LNCAP (cell line): Measurements from ENCODE around the gene DDN.

Experiments
- CTCF ChIP-seq: fragments of 450-650 bp; IDR thresholded peaks from 2 replicates; pipeline ENCODE4 v1.5.1; 2017; ENCODE audit warnings: mild to moderate bottlenecking

The DDN gene

GRCh38 chr12:48961331-48961730, 37.8 kb downstream of the DDN start:
- no peak for TF ChIP-seq CTCF

GRCh38 chr12:48960834-48961233, 38.3 kb downstream of the DDN start:
- TF ChIP-seq CTCF = no peak

GRCh38 chr12:48958049-48958388, 41.2 kb downstream of the DDN start:
- TF ChIP-seq CTCF = no peak

GRCh38 chr12:48957141-48958048, 41.8 kb downstream of the DDN start, which contains the start of gene ARF3:
Gene ARF3, minus strand, starts transcription at chr12:48957487. Its CDS starts 16,392 bp downstream, at chr12:48941095.
- TF ChIP-seq CTCF = no peak

- no peak for TF ChIP-seq CTCF
These were observed 42.7 kb downstream of the DDN start for GRCh38 chr12:48956279-48957140.

GRCh38 chr12:48954841-48955501, 44.2 kb downstream of the DDN start:
- TF ChIP-seq CTCF = no peak

GRCh38 chr12:48954061-48954460, 45.1 kb downstream of the DDN start:
- no peak for TF ChIP-seq CTCF
